ENCODE data around the gene ANO6. TPM values are rescaled to one million over a fixed set of nuclear protein-coding genes. Genes with fewer than 3 reads are reported as not detected.

The ANO6 gene
- total RNA-seq, 4 donors from 2014 or later: 139 to 167 (median 155) TPM

GRCh38 chr12:45278447-45278846, 62.6 kb downstream of the ANO6 start:
- no peak for TF ChIP-seq CTCF (IDR thresholded peaks at IDR 0.05; ENCODE audit: low read depth)

GRCh38 chr12:45279931-45280830, 64.3 kb downstream of the ANO6 start:
- no peak for TF ChIP-seq CTCF (IDR thresholded peaks at IDR 0.05; ENCODE audit: low read depth)

GRCh38 chr12:45281994-45282393, 66.1 kb downstream of the ANO6 start:
- TF ChIP-seq CTCF (IDR thresholded peaks at IDR 0.05; ENCODE audit: low read depth): no peak

GRCh38 chr12:45282411-45282810, 66.5 kb downstream of the ANO6 start:
- no peak for TF ChIP-seq CTCF (IDR thresholded peaks at IDR 0.05; ENCODE audit: low read depth)

GRCh38 chr12:45284096-45284901, 68.4 kb downstream of the ANO6 start:
- TF ChIP-seq CTCF (IDR thresholded peaks at IDR 0.05; ENCODE audit: low read depth): no peak

- TF ChIP-seq CTCF (IDR thresholded peaks at IDR 0.05; ENCODE audit: low read depth): no peak
Observed at GRCh38 chr12:45285717-45286116, 69.8 kb downstream of the ANO6 start.

- no peak for TF ChIP-seq CTCF (IDR thresholded peaks at IDR 0.05; ENCODE audit: low read depth)
Observed at GRCh38 chr12:45286621-45287020, 70.7 kb downstream of the ANO6 start.

All from subcutaneous adipose tissue (tissue), 4 donors.